Stimulated activated memory B cell treated with anti-CD40 and anti-IgM and Interleukin-4, amounts not matched to agents 10 μg/mL and 1 μg/mL and 100 μg/mL, for 72 hours (primary cell): ENCODE measurements around the gene ANKRD9.
"Not testable (repeated sequence)": the region's sequence is repeated elsewhere in the genome, so short reads cannot be mapped to it uniquely, and the experiment has no call there.

Experiments used
- ATAC-seq: fragments of 150-1000 bp; cut with Tn5 transposase; 2 replicates; pipeline ENCODE4 v1.10.0; 2021
- H3K27ac Mint-ChIP-seq: one replicate; pipeline ENCODE4 v1.8.0; 2022; ENCODE audit warnings: mild to moderate bottlenecking, mixed read lengths
- H3K27me3 Mint-ChIP-seq: one replicate; pipeline ENCODE4 v1.8.0; 2022; ENCODE audit warnings: mixed read lengths
- H3K36me3 Mint-ChIP-seq: one replicate; pipeline ENCODE4 v1.8.0; 2022; ENCODE audit warnings: mixed read lengths
- H3K4me1 Mint-ChIP-seq: one replicate; pipeline ENCODE4 v1.8.0; 2022; ENCODE audit warnings: mixed read lengths
- H3K4me3 Mint-ChIP-seq: one replicate; pipeline ENCODE4 v1.8.0; 2022; ENCODE audit warnings: mild to moderate bottlenecking, moderate library complexity, mixed read lengths
- H3K9me3 Mint-ChIP-seq: one replicate; pipeline ENCODE4 v1.8.0; 2022; ENCODE audit warnings: mixed read lengths

The ANKRD9 gene

DNA sequence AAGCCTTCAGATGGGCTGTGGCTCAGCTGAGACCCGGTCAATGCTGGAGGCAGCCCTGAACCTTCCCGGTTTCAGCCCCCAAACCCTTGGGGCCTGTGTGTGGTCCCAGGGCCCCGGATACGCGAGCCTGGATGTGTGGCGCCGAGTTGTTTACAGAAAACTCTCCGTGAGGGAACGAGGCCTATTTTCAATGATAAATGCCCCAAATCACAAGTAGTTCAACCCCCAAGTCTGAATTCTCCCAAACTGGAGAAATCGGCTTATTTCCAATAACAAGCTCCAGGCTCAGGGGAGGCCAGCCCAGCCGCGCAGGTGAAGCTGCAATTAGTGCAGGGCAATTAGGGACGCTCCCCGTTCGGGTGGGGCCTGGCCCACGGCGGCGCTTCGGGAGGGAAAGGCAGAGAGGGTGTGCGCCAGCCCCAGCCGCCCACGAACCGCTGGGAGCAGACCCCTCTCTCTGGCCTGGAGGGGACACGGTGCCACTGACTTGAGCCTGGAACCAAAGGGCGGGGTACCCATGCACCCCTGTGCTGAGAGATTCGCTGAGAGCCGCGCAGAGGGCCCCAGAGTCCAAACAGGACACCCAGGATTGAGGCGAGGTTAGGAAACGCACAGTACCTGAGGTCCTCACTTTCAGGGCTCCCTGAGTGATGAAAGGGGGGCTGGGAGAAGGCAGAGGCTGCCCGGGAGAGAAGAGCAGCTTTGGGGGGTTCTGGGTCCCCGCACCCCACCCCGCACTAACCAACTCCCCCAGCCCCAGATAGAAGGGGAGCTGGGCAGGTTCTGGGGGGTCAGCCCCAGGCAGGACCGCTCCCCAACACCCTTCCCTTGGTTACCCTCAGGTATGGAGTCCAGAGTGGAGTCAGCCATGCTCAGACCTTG is 14.2 kb upstream of the ANKRD9 start:
- peak; percentile 0 for ATAC-seq
- H3K36me3 Mint-ChIP-seq: no peaks in the 10 kb centered on the region
- peak overlapping the region; percentile 87 for H3K27ac Mint-ChIP-seq
- peaks cover 27% of the 10 kb centered on the region for H3K4me1 Mint-ChIP-seq
- no peaks in the 10 kb centered on the region for H3K27me3 Mint-ChIP-seq
- no peaks in the 10 kb centered on the region for H3K9me3 Mint-ChIP-seq
- H3K4me3 Mint-ChIP-seq: peak overlapping the region; percentile 68

DNA sequence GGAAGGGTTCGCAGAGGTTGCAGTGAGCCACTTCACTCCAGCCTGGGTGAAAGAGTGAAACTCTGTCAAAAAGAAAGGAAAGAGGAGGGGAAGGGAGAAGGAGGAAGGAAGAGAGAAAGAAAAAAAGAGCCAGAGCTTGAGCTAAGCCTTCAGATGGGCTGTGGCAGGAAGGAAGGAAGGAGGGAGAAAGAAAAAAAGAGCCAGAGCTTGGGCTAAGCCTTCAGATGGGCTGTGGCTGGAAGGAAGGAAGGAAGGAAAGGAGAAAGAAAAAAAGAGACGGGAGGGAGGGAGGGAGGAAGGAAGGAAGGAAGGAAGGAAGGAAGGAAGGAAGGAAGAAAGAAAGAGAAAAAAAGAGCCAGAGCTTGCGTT is 13.6 kb upstream of the ANKRD9 start:
- ATAC-seq: no peak
- H3K9me3 Mint-ChIP-seq: no peaks in the 10 kb centered on the region
- H3K36me3 Mint-ChIP-seq: no peaks in the 10 kb centered on the region
- no peaks in the 10 kb centered on the region for H3K27me3 Mint-ChIP-seq
- peak overlapping the region; percentile 87 for H3K27ac Mint-ChIP-seq
- H3K4me3 Mint-ChIP-seq: peak overlapping the region; percentile 47
- H3K4me1 Mint-ChIP-seq: peaks cover 27% of the 10 kb centered on the region

DNA sequence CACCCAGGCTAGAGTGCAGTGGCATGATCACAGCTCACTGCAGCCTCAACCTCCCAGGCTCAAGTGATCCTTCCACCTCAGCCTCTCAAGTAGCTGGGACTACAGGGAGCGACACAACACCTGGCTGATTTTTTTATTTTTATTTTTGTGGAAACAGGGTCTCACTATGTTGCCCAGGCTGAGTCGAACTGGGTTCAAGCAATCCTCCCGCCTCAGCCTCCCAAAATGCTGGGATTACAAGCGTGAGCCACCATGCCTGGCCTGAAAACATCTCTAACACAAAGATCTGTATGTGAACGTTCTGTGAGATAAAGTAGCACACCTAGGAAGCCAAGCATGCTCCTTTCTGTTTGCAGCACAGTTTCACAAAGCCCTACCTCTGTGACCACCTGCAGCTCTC is 10.1 kb upstream of the ANKRD9 start:
- not testable (repeated sequence) for H3K4me3 Mint-ChIP-seq, ATAC-seq, H3K27ac Mint-ChIP-seq, H3K36me3 Mint-ChIP-seq, H3K9me3 Mint-ChIP-seq, H3K27me3 Mint-ChIP-seq
- peaks cover 26% of the 10 kb centered on the region for H3K4me1 Mint-ChIP-seq

- no peak for ATAC-seq
- Mint-ChIP-seq H3K36me3 (no peaks in the 10 kb centered on the region), H3K27ac (peak overlapping the region; percentile 92), H3K4me3 (peak overlapping the region; percentile 12), H3K9me3 (no peaks in the 10 kb centered on the region), H3K27me3 (peaks cover 6% of the 10 kb centered on the region), H3K4me1 (peaks cover 16% of the 10 kb centered on the region)
These were observed 8.6 kb upstream of the ANKRD9 start for GRCh38 chr14:102518063-102518648.

DNA sequence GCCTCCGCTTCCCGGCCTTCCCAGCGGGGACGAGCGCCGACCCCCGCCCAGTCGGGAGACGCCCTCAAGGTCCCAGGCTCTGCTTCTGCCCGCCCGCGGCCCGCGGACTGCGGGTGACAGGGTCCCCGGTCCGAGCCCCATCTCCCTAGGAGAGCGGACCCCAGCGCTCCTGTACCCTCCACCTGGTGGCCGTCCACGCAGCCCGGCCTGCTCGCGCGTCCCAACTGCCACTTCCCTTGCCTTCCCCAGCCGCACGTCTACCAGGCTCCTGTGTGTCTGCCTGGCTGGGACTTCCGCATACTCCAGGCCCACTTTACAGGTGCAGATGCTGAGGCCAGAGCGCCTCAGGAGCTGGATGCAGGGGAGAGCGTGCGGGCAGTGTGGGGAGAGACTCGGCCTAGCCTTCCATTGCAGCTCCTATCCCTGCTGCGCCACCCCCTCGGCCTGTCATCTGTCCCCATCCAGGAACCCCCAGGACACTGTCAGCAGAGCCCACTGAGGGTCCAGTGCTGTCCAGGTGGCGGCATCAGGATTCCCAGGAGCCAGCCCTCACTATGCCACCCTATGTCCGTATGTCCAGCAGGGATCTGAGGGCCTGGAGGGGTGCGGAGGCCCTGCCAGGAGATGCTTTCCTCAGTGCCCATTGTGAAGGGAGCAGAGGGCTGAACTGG is 8.0 kb upstream of the ANKRD9 start:
- H3K27me3 Mint-ChIP-seq: peaks cover 11% of the 10 kb centered on the region

GRCh38 chr14:102516531-102517391 is 7.2 kb upstream of the ANKRD9 start:
- H3K27ac Mint-ChIP-seq: peak overlapping the region; percentile 92
- no peaks in the 10 kb centered on the region for H3K9me3 Mint-ChIP-seq
- peaks cover 11% of the 10 kb centered on the region for H3K27me3 Mint-ChIP-seq
- no peaks in the 10 kb centered on the region for H3K36me3 Mint-ChIP-seq
- ATAC-seq: peak; percentile 86
- H3K4me1 Mint-ChIP-seq: peaks cover 11% of the 10 kb centered on the region
- H3K4me3 Mint-ChIP-seq: peak overlapping the region; percentile 84

More for the DNA sequence above, 8.0 kb upstream of the ANKRD9 start:
- no peaks in the 10 kb centered on the region for H3K9me3 Mint-ChIP-seq
- ATAC-seq: peak; percentile 32
- H3K4me3 Mint-ChIP-seq: peak overlapping the region; percentile 84
- peak overlapping the region; percentile 92 for H3K27ac Mint-ChIP-seq
- H3K36me3 Mint-ChIP-seq: no peaks in the 10 kb centered on the region
- peaks cover 11% of the 10 kb centered on the region for H3K4me1 Mint-ChIP-seq

DNA sequence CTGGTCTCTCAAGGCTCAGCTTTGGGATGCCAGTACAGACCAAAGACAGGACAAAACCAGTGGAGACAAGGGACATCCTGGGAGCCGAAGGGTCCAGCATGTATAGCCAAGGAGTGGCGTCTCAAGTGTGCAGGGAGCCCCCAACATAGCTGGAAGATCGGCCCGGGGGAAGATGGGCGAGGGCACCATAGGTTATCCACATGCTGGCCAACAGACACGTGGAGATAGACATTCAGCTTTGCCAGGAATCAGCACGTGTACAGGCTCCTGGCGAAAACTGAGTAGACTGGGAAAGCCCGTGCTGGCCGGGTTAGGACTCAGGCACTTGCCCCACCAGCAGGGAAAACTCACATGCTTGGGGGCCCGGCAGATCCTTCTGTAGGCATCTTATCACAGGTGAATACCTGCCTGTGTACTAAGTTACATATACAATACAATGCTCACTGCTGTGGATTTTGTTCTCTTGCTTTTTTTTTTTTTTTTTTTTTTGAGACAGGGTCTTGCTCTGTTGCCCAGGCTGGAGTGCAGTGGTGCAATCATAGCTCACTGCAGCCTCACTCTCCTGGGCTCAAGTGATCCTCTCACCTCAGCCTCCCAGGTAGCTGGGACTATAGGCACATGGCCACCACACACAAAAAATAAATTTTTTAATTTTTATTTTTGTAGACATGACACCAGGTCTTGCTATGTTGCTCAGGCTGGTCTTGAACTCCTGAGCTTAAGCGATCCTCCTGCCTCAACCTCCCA is 5.6 kb upstream of the ANKRD9 start:
- no peak overlapping the region for H3K27ac Mint-ChIP-seq
- H3K27me3 Mint-ChIP-seq: peaks cover 11% of the 10 kb centered on the region
- peaks cover 21% of the 10 kb centered on the region for H3K4me1 Mint-ChIP-seq
- H3K9me3 Mint-ChIP-seq: no peaks in the 10 kb centered on the region
- no peak for ATAC-seq
- no peak overlapping the region for H3K4me3 Mint-ChIP-seq
- no peaks in the 10 kb centered on the region for H3K36me3 Mint-ChIP-seq

GRCh38 chr14:102513899-102514772 is 4.6 kb upstream of the ANKRD9 start:
- H3K9me3 Mint-ChIP-seq: no peaks in the 10 kb centered on the region
- H3K4me3 Mint-ChIP-seq: no peak overlapping the region
- H3K27me3 Mint-ChIP-seq: peaks cover 11% of the 10 kb centered on the region
- ATAC-seq: no peak
- peaks cover 23% of the 10 kb centered on the region for H3K4me1 Mint-ChIP-seq
- H3K36me3 Mint-ChIP-seq: no peaks in the 10 kb centered on the region
- no peak overlapping the region for H3K27ac Mint-ChIP-seq

- Mint-ChIP-seq H3K27me3 (peaks cover 11% of the 10 kb centered on the region), H3K9me3 (peaks cover 3% of the 10 kb centered on the region), H3K36me3 (no peaks in the 10 kb centered on the region), H3K27ac (no peak overlapping the region), H3K4me3 (no peak overlapping the region), H3K4me1 (peaks cover 34% of the 10 kb centered on the region)
- no peak for ATAC-seq
These were observed 3.3 kb upstream of the ANKRD9 start for GRCh38 chr14:102512793-102513300.

DNA sequence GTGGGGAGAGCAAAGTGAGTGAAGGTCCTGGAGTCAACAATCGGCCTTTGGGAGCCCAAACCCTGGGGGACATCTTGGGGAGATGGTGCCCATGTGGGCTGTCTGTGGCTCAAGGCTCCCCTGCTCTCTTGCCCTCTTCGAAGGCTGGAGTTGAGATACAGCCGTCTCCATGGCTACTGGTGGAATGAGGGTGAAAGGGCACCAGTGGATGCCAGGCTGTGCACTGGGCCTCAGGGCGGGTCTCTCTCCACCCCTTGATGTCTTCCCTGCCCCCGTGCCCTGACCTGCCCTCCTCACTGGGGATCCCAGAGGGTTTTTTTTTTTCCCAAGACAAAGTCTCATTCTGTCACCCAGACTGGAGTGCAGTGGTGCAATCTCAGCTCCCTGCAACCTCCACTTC is 2.0 kb upstream of the ANKRD9 start:
- no peak overlapping the region for H3K27ac Mint-ChIP-seq
- peaks cover 3% of the 10 kb centered on the region for H3K9me3 Mint-ChIP-seq
- H3K4me3 Mint-ChIP-seq: peak overlapping the region; percentile 26
- no peak for ATAC-seq
- peaks cover 4% of the 10 kb centered on the region for H3K36me3 Mint-ChIP-seq
- H3K4me1 Mint-ChIP-seq: peaks cover 29% of the 10 kb centered on the region
- H3K27me3 Mint-ChIP-seq: peaks cover 11% of the 10 kb centered on the region

DNA sequence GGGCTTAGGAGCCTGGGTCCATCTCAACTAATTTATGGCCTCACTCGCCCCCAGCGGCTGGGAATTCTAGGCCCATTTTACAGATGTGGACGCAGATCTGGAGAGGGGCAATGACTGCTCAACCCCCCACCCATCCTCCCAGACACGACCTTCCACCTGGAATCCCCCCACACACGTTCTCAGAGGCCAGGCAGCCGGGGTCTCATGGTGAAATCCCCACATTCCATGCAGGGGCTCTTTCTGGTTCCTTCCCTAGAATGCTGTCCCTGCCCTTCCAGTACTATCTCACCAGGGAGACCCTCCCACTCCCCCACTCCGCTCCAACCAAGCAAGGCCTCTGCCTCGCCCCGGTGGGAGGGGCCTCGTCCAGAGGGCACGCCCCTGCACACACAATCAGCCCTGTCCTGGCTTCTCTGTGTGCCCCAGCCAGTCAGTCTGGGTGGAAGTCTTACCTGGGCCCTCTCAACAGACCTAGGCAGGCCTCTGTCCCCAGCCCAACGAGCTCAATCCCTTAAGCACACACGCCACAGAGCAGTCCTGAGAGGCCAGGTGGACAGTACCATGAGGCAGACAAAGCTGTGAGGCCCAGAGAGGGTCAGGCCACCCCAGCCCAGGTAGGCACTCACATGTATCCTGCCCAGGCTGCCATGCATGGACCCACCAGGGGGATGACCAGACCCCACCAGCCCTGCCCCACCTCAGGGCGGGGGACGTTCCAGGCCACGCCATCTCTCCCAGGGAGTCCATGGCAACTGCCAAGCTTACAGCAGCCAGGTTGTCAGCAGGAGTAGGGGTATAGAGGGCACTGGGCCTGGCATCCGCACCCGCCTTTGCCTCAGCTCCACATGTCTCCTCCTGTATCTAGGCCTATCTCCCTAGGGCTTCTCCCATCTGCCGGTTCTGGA is 1.3 kb upstream of the ANKRD9 start:
- Mint-ChIP-seq H3K4me3 (peak overlapping the region; percentile 84), H3K4me1 (peaks cover 24% of the 10 kb centered on the region), H3K27me3 (peaks cover 11% of the 10 kb centered on the region), H3K36me3 (peaks cover 5% of the 10 kb centered on the region), H3K27ac (peak overlapping the region; percentile 68), H3K9me3 (peaks cover 3% of the 10 kb centered on the region)
- ATAC-seq: no peak

- ATAC-seq: peak; percentile 44
- peaks cover 11% of the 10 kb centered on the region for H3K27me3 Mint-ChIP-seq
- peaks cover 3% of the 10 kb centered on the region for H3K9me3 Mint-ChIP-seq
- H3K4me3 Mint-ChIP-seq: peak overlapping the region; percentile 73
- H3K4me1 Mint-ChIP-seq: peaks cover 24% of the 10 kb centered on the region
- peaks cover 5% of the 10 kb centered on the region for H3K36me3 Mint-ChIP-seq
- H3K27ac Mint-ChIP-seq: peak overlapping the region; percentile 55
These were observed 516 bp downstream of the ANKRD9 start for GRCh38 chr14:102508774-102509745.
